ENCODE measurements around the gene AR. TPM values are rescaled to one million over a fixed set of nuclear protein-coding genes. Genes with fewer than 3 reads are reported as not detected.

AR gene
- total RNA-seq, 1 donor from 2014 or later: 20.2 TPM

- Mint-ChIP-seq H3K27ac (ENCODE audit: unreplicated experiment) (no peak overlapping the region), H3K4me1 (ENCODE audit: unreplicated experiment) (peaks cover 14% of the 10 kb centered on the region), H3K36me3 (ENCODE audit: low read depth, unreplicated experiment) (peaks cover 9% of the 10 kb centered on the region), H3K4me3 (ENCODE audit: unreplicated experiment) (peak overlapping the region; percentile 89), H3K9me3 (ENCODE audit: unreplicated experiment) (no peaks in the 10 kb centered on the region), H3K27me3 (ENCODE audit: unreplicated experiment) (peaks cover 4% of the 10 kb centered on the region)
- no peak for TF ChIP-seq CTCF (IDR thresholded peaks at IDR 0.05; ENCODE audit: unreplicated experiment)
- DNase-seq (ENCODE audit: low spot score): peak; percentile 21
Observed at GRCh38 chrX:67545893-67546495, 2.2 kb downstream of the AR start.

GRCh38 chrX:67546496-67547423 lies 2.9 kb downstream of the AR start:
- H3K36me3 Mint-ChIP-seq (ENCODE audit: low read depth, unreplicated experiment): peaks cover 9% of the 10 kb centered on the region
- no peaks in the 10 kb centered on the region for H3K9me3 Mint-ChIP-seq (ENCODE audit: unreplicated experiment)
- peak overlapping the region; percentile 50 for H3K27ac Mint-ChIP-seq (ENCODE audit: unreplicated experiment)
- peaks cover 4% of the 10 kb centered on the region for H3K27me3 Mint-ChIP-seq (ENCODE audit: unreplicated experiment)
- peak overlapping the region; percentile 97 for H3K4me3 Mint-ChIP-seq (ENCODE audit: unreplicated experiment)
- H3K4me1 Mint-ChIP-seq (ENCODE audit: unreplicated experiment): peaks cover 18% of the 10 kb centered on the region
- no peak for TF ChIP-seq CTCF (IDR thresholded peaks at IDR 0.05; ENCODE audit: unreplicated experiment)
- DNase-seq (ENCODE audit: low spot score): peak; percentile 4

GRCh38 chrX:67555578-67556203 lies 11.9 kb downstream of the AR start:
- Mint-ChIP-seq H3K4me3 (ENCODE audit: unreplicated experiment) (no peak overlapping the region), H3K9me3 (ENCODE audit: unreplicated experiment) (no peaks in the 10 kb centered on the region), H3K4me1 (ENCODE audit: unreplicated experiment) (peaks cover 4% of the 10 kb centered on the region)

GRCh38 chrX:67558267-67558666 lies 14.4 kb downstream of the AR start:
- no peak for DNase-seq (ENCODE audit: low spot score)
- Mint-ChIP-seq H3K27ac (ENCODE audit: unreplicated experiment) (no peak overlapping the region), H3K9me3 (ENCODE audit: unreplicated experiment) (no peaks in the 10 kb centered on the region), H3K36me3 (ENCODE audit: low read depth, unreplicated experiment) (peaks cover 11% of the 10 kb centered on the region), H3K27me3 (ENCODE audit: unreplicated experiment) (no peaks in the 10 kb centered on the region), H3K4me3 (ENCODE audit: unreplicated experiment) (no peak overlapping the region), H3K4me1 (ENCODE audit: unreplicated experiment) (no peaks in the 10 kb centered on the region)
- TF ChIP-seq CTCF (IDR thresholded peaks at IDR 0.05; ENCODE audit: unreplicated experiment): no peak

More at GRCh38 chrX:67555578-67556203, 11.9 kb downstream of the AR start:
- Mint-ChIP-seq H3K27ac (ENCODE audit: unreplicated experiment) (no peak overlapping the region), H3K36me3 (ENCODE audit: low read depth, unreplicated experiment) (peaks cover 16% of the 10 kb centered on the region), H3K27me3 (ENCODE audit: unreplicated experiment) (no peaks in the 10 kb centered on the region)
- peak; percentile 18 for DNase-seq (ENCODE audit: low spot score)
- peak; percentile 72 for TF ChIP-seq CTCF (IDR thresholded peaks at IDR 0.05; ENCODE audit: unreplicated experiment)

Measured in endothelial cell (in vitro differentiated cells).